K562 (cell line): ENCODE data around the gene FOLR2.

Experiments used
- BRD4 ChIP-seq: fragments of 200-600 bp; sonication (generic); IDR thresholded peaks from 2 replicates; pipeline ENCODE4 v1.6.1; 2017; ENCODE audit warnings: inconsistent platforms
- CC2D1A ChIP-seq: fragments of 450-650 bp; IDR thresholded peaks from 2 replicates; pipeline ENCODE4 v1.6.1; 2017; ENCODE audit warnings: mild to moderate bottlenecking
- CEBPB ChIP-seq: fragments of 450-650 bp; IDR thresholded peaks from 2 replicates; pipeline ENCODE4 v1.6.1; 2016; ENCODE audit warnings: missing genetic modification characterization, missing compliant biosample characterization
- ESRRA ChIP-seq: fragments of 450-650 bp; IDR thresholded peaks from 2 replicates; pipeline ENCODE4 v1.6.1; 2014; ENCODE audit warnings: low read depth, mild to moderate bottlenecking, moderate library complexity, borderline replicate concordance
- GATA2 ChIP-seq: sonication (generic); formaldehyde crosslinking; IDR thresholded peaks from 2 replicates; pipeline ENCODE4 v1.4.0; 2020; ENCODE audit warnings: mild to moderate bottlenecking, missing genetic modification reagents
- KAT7 ChIP-seq: sonication (generic); formaldehyde crosslinking; IDR thresholded peaks from 2 replicates; pipeline ENCODE4 v1.8.0; 2022; ENCODE audit warnings: missing genetic modification reagents, mild to moderate bottlenecking, borderline replicate concordance
- MEIS2 ChIP-seq: fragments of 450-650 bp; IDR thresholded peaks from 2 replicates; pipeline ENCODE4 v1.6.1; 2014; ENCODE audit warnings: mild to moderate bottlenecking; ENCODE audit not compliant: partially characterized antibody
- POLR2A ChIP-seq: fragments of 450-650 bp; conservative IDR thresholded peaks from 2 replicates; pipeline ENCODE4 v1.6.1; 2016
- POLR2AphosphoS2 ChIP-seq: IDR thresholded peaks from 2 replicates; pipeline ENCODE4 v1.6.1; 2012; ENCODE audit warnings: low read length, improper control_type of control experiment
- SIX5 ChIP-seq, 2 experiments: IDR thresholded peaks; 2 replicates each; pipeline ENCODE4 v1.6.1; 2011; ENCODE audit warnings: low read length in 2 of 2, borderline replicate concordance in 1 of 2, low read depth in 1 of 2, mild to moderate bottlenecking in 1 of 2, moderate library complexity in 1 of 2; ENCODE audit not compliant: insufficient read depth in 1 of 2
- TF ChIP-seq, protein P1 (sequence below): IDR thresholded peaks from 2 replicates; pipeline ENCODE4 v1.6.1; 2011; ENCODE audit warnings: borderline replicate concordance, low read depth, mild to moderate bottlenecking, moderate library complexity, low read length; ENCODE audit not compliant: insufficient read depth, poor library complexity, severe bottlenecking
- TF ChIP-seq, protein P2 (sequence below), 3 experiments: IDR thresholded peaks in 2 of 3; conservative IDR thresholded peaks in 1 of 3; 2 replicates each; pipeline ENCODE4 v1.5.1; 2011 to 2012; ENCODE audit warnings: low read length in 3 of 3, mild to moderate bottlenecking in 3 of 3, control low read depth in 2 of 3, improper control_type of control experiment in 1 of 3, inconsistent platforms in 1 of 3, low read depth in 1 of 3, mixed read lengths in 1 of 3, moderate library complexity in 1 of 3; ENCODE audit not compliant: insufficient read depth in 2 of 3
- TF ChIP-seq, protein P3 (sequence below): IDR thresholded peaks from 3 replicates; pipeline ENCODE4 v1.6.1; 2011; ENCODE audit warnings: borderline replicate concordance, mild to moderate bottlenecking; ENCODE audit not compliant: insufficient read length, insufficient read depth
- TF ChIP-seq, protein P4 (sequence below): IDR thresholded peaks from 2 replicates; pipeline ENCODE4 v1.6.1; 2016; ENCODE audit warnings: missing genetic modification characterization, missing compliant biosample characterization

DNA sequence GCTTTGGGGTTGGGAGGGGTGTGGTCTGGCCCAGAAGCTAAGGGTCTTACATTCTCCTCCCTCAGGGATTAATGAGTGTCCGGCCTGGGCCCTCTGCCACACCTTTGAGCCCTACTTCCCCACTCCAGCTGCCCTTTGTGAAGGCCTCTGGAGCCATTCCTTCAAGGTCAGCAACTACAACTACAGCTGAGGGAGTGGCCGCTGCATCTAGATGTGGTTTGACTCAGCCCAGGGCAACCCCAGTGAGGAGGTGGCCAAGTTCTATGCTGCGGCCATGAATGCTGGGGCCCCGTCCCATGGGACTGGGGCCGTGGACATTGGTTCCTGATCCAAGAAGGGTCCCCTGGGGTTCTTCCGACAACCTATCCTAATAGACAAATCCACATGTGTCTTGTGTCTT lies 38.9 kb upstream of the FOLR2 start:
- TF ChIP-seq GATA2 (CRISPR knock-in tag) (no peak), POLR2A (no peak), CEBPB (tag) (no peak), CC2D1A (no peak), POLR2AphosphoS2 (no peak), SIX5 (IDR thresholded peaks at IDR 0.05; ENCODE audit: borderline replicate concordance in 1 of 2, insufficient read depth in 1 of 2, low read depth in 1 of 2, low read length in 2 of 2) (no peak), ESRRA (no peak), MEIS2 (no peak), BRD4 (no peak), KAT7 (no peak)
- TF ChIP-seq, protein P1, sequence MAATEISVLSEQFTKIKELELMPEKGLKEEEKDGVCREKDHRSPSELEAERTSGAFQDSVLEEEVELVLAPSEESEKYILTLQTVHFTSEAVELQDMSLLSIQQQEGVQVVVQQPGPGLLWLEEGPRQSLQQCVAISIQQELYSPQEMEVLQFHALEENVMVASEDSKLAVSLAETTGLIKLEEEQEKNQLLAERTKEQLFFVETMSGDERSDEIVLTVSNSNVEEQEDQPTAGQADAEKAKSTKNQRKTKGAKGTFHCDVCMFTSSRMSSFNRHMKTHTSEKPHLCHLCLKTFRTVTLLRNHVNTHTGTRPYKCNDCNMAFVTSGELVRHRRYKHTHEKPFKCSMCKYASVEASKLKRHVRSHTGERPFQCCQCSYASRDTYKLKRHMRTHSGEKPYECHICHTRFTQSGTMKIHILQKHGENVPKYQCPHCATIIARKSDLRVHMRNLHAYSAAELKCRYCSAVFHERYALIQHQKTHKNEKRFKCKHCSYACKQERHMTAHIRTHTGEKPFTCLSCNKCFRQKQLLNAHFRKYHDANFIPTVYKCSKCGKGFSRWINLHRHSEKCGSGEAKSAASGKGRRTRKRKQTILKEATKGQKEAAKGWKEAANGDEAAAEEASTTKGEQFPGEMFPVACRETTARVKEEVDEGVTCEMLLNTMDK: no peak
- TF ChIP-seq, protein P2, sequence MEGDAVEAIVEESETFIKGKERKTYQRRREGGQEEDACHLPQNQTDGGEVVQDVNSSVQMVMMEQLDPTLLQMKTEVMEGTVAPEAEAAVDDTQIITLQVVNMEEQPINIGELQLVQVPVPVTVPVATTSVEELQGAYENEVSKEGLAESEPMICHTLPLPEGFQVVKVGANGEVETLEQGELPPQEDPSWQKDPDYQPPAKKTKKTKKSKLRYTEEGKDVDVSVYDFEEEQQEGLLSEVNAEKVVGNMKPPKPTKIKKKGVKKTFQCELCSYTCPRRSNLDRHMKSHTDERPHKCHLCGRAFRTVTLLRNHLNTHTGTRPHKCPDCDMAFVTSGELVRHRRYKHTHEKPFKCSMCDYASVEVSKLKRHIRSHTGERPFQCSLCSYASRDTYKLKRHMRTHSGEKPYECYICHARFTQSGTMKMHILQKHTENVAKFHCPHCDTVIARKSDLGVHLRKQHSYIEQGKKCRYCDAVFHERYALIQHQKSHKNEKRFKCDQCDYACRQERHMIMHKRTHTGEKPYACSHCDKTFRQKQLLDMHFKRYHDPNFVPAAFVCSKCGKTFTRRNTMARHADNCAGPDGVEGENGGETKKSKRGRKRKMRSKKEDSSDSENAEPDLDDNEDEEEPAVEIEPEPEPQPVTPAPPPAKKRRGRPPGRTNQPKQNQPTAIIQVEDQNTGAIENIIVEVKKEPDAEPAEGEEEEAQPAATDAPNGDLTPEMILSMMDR (IDR thresholded peaks at IDR 0.05 in 2 of 3, conservative IDR thresholded peaks at IDR 0.05 in 1 of 3; ENCODE audit: insufficient read depth in 2 of 3, low read depth in 1 of 3, low read length in 3 of 3): no peak
- TF ChIP-seq, protein P3, sequence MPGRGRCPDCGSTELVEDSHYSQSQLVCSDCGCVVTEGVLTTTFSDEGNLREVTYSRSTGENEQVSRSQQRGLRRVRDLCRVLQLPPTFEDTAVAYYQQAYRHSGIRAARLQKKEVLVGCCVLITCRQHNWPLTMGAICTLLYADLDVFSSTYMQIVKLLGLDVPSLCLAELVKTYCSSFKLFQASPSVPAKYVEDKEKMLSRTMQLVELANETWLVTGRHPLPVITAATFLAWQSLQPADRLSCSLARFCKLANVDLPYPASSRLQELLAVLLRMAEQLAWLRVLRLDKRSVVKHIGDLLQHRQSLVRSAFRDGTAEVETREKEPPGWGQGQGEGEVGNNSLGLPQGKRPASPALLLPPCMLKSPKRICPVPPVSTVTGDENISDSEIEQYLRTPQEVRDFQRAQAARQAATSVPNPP: no peak
- TF ChIP-seq, protein P4, sequence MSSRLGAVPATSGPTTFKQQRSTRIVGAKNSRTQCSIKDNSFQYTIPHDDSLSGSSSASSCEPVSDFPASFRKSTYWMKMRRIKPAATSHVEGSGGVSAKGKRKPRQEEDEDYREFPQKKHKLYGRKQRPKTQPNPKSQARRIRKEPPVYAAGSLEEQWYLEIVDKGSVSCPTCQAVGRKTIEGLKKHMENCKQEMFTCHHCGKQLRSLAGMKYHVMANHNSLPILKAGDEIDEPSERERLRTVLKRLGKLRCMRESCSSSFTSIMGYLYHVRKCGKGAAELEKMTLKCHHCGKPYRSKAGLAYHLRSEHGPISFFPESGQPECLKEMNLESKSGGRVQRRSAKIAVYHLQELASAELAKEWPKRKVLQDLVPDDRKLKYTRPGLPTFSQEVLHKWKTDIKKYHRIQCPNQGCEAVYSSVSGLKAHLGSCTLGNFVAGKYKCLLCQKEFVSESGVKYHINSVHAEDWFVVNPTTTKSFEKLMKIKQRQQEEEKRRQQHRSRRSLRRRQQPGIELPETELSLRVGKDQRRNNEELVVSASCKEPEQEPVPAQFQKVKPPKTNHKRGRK (tag): no peak
